ENCODE measurements around the gene WDR62.
"Not testable (repeated sequence)": the region's sequence is repeated elsewhere in the genome, so short reads cannot be mapped to it uniquely, and the experiment has no call there.

Gene WDR62

DNA sequence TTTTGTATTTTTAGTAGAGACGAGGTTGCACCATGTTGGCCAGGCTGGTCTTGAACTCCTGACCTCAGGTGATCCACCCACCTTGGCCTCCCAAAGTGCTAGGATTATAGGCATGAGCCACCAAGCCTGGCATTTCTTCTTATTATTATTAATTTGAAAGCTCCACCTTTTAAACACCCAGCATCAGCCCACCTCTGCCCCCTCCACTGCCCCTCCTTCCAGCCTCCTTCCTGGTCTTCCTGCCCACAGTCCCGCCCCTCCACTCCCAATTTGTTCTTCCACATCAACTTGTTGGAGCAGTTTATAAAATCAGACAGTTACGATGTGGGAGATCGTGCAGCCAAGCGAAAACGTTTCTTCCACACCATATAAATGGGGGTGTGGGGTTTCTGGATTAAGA lies 14.2 kb upstream of the WDR62 start:
- DNase-seq = no peak

- not testable (repeated sequence) for DNase-seq
Measured at GRCh38 chr19:36041092-36041491, 13.6 kb upstream of the WDR62 start.

GRCh38 chr19:36041831-36042230 lies 12.9 kb upstream of the WDR62 start:
- DNase-seq = no peak

GRCh38 chr19:36043952-36044351 lies 10.7 kb upstream of the WDR62 start:
- no peak for DNase-seq

DNA sequence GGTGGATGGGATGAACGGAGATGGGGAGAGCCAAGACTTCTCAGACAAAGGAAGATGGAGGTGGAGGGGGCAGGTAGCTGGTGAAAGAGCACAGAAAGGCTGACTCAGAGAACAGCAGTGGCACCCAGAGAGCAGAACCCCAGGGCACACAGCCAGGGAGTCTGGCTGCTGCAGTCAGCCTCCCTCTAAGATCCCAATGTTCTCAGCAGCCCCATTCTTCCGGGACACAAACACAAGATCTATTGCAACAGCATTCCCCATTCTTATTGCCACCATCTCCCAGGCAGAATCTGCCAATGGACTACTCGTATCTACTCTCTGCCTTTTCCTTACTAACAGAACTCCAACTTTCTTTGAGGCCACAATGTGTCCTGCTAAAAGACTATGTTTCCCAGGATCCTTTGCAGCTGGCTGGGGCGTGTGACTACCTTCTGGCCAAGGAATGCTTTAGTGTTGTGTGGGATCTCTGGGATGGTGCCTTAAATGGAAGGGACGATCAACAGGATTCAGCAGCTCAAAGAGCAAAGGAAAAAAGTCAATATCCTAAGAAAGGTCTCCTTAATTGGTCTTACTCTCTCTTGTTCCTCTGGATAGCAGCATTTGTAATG lies 8.2 kb upstream of the WDR62 start:
- DNase-seq = no peak

DNA sequence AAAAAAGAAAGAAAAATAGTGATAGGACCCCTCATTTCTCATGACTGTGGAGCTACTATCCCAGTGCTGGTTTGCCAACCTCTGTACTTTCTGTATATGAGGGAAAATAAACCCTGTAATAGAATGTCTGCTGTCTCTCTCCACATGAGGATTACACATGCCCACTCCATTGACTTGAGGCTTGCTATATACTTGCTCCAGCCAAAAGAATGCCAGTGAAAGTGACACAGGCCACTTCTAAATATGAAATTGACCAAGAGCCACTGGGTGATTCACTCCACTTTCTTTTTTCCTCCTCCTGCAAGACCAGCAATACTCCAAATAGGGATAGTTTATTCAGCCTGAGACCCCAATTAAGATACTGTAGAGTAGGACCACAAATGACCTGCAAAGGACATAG lies 6.9 kb upstream of the WDR62 start:
- no peak for DNase-seq

DNA sequence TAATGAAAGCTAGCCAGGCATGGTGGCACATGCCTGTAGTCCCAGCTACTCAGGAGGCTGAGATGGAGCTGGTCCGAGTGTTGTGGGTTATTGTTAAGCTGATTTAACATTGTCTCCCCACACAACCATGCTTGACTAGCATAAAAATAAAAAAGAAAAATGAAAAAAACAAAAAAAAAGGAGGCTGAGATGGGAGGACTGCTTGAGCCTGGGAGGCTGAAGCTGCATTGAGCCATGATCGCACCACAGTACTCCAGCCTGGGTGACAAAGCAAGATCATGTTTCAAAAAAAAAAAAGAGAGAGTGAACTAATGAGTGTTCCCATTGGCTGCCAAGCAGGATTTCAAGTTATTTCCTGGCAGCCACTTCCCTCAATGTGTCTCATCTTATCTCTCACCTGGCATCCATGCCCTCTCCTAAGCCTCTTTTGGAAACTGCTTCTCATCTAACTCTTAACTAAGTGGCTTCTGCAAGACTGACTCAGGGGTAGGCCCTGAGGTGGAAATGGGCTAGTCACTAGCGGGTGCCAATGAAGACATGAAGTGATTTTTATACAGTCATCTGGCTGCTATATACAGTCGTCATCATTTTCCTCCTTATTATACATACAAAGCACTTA lies 5.5 kb upstream of the WDR62 start:
- no peak for DNase-seq

- DNase-seq = no peak
Measured at GRCh38 chr19:36051236-36051635, 3.5 kb upstream of the WDR62 start.

DNA sequence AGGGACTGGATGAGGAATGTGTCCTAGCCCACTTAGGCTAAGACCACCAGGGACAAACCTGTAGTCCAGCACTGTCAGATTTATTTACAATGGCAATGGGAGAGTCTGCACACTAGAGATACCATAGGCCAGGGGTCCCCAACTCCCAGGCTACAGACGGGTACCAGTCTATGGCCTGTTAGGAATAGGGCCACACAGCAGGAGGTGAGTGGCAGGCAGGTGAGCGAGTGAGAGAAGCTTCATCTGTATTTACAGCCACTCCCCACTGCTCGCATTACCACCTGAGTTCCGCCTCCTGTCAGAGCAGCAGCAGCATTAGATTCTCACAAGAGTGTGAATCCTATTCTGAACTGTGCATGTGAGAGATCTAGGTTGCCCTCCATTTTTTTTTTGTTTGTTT lies 3.1 kb upstream of the WDR62 start:
- no peak for DNase-seq

GRCh38 chr19:36054119-36054732 lies 471 bp upstream of the WDR62 start, which contains the start of gene THAP8:
Gene THAP8, minus strand, starts transcription at chr19:36054285. Its CDS starts 68 bp downstream, at chr19:36054217.
- peak; percentile 100 for DNase-seq

GRCh38 chr19:36058481-36059179 lies 3.9 kb downstream of the WDR62 start:
- DNase-seq = no peak

DNA sequence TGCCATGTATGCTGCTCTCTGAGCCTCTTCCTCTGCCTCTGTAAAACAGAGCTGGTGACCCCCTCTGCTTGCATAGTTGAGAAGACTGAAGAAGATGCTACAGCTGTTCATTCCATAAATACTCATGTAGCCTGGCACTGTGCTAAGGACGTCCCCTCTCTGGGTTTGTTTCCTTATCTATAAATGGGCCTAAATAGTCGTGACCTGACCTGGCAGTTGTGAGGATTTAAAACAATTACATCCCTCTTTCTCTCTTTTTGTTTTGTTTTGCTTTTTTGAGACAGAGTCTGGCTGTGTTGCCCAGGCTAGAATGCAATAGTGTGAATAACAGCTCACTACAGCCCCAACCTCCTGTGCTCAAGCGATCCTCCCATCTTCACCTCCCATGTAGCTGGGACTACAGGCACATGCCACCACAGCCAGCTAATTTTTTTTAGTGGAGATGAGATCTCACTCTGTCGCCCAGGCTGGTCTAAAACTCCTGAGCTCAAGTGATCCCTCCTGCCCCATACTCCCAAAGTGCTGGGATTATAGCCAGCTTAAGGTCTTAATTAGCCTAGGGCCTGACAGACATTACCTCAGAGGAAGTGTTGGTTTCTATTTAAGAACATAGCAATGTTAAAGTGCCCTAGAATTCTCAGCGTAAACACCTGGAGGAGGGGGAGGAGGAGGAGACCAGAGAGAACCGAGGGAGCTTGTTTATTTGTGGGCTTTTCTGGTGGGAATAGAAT lies 4.6 kb downstream of the WDR62 start:
- no peak for DNase-seq

- DNase-seq = no peak
Measured at GRCh38 chr19:36060430-36060829, 5.7 kb downstream of the WDR62 start.

DNA sequence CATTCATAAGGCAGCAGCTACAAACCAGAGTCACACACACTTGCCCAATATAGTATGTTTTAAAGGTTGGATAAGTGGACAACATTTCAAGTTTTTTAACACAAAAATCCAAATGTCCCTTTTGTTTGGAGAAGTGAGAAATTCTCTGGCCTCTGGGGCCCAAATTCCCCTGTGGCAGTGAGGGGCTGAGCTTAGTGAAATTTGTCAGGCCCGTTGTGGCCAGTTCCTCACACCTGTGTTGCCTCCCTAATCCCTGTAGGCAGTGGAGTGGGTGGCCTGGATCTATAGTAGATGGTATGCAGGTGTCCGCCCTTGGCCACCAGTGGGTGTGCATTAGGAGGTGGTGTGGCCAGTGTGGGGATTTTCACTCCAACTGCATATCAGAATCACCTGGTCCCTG lies 6.7 kb downstream of the WDR62 start:
- no peak for DNase-seq

- DNase-seq = no peak
Measured at GRCh38 chr19:36064826-36065225, 10.1 kb downstream of the WDR62 start.

- DNase-seq = no peak
Measured at GRCh38 chr19:36067681-36068080, 13.0 kb downstream of the WDR62 start.

DNA sequence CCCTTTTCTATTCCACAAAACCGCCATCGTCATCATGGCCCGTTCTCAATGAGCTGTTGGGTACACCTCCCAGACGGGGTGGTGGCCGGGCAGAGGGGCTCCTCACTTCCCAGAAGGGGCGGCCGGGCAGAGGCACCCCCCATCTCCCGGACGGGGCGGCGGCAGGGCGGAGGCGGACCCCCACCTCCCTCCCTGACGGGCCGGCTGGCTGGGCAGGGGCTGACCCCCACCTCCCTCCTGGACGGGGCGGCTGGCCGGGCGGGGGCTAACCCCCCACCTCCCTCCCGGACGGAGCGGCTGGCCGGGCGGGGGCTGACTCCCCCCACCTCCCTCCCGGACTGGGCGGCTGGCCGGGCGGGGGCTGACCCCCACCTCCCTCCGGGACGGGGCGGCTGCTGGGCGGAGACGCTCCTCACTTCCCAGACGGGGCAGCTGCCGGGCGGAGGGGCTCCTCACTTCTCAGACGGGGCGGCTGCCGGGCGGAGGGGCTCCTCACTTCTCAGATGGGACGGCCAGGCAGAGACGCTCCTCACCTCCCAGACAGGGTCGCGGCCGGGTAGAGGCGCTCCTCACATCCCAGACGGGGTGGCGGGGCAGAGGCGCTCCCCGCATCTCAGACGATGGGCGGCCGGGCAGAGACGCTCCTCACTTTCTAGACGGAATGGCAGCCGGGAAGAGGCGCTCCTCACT lies 14.3 kb downstream of the WDR62 start:
- DNase-seq = not testable (repeated sequence)

- DNase-seq = no peak
Measured at GRCh38 chr19:36072081-36072480, 17.4 kb downstream of the WDR62 start.

- DNase-seq = no peak
Measured at GRCh38 chr19:36073121-36073876, 18.6 kb downstream of the WDR62 start.

DNA sequence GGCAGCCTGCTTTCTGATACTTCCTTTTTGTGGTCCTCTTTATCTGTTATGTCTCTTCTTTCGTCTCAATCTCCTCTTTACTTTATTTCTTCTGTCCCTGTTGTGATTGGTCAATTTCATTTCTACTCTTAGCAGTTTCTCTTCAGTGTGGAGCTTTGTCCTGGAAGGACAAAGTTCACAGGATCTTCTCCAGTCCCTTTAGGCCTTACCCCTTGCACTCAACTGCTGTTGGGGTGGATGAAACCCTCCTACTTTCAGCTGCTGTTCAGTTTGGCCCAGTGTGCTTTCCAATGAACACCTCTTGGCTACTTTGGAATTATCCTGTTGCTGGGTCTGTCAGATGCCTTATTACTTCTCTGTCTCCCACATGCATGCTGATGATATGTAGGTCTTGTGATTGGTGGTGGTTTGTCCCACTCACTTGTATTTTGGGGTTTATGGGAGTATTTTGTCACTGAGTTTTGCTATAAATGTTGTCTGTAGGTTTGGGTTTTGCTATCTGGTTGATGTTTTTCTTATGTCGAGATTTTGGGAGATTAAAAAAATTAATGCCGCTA lies 24.8 kb downstream of the WDR62 start:
- DNase-seq = no peak

DNA sequence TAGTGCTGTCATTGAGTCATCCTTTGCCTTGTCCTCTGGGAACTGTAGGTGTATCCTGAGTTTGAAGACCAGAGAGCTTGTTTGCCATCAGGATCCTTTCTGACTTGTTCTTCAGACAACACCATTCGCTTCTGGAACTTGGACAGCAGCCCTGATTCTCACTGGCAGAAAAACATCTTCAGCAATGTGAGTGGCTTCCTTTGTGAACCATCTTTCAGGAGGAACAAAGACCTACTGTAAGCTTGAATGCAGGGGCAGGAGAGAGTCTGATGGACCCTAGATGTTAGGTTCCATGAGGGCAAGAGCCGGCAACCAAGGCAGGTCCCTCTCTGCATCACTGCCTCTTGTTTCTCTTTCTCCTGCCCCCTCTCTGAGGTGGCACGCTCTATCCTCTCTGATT lies 26.7 kb downstream of the WDR62 start:
- DNase-seq = no peak
